Activated naive CD8-positive, alpha-beta T cell treated with anti-CD3 and anti-CD28 coated beads, Interleukin-2, amount 50 U/mL, for 24 hours (primary cell): ENCODE measurements around the gene EP300.
"Not testable (repeated sequence)": the region's sequence is repeated elsewhere in the genome, so short reads cannot be mapped to it uniquely, and the experiment has no call there.

Source experiments
- ATAC-seq: fragments of 150-1000 bp; cut with Tn5 transposase; one replicate; pipeline ENCODE4 v1.10.0; 2021
- DNase-seq: peaks from one replicate; pipeline ENCODE4 v3.0.0; 2021
- H3K27ac Mint-ChIP-seq: one replicate; pipeline ENCODE4 v1.8.0; 2021; ENCODE audit warnings: mild to moderate bottlenecking, mixed read lengths
- H3K27me3 Mint-ChIP-seq: one replicate; pipeline ENCODE4 v1.8.0; 2021; ENCODE audit warnings: mixed read lengths
- H3K36me3 Mint-ChIP-seq: one replicate; pipeline ENCODE4 v1.8.0; 2021; ENCODE audit warnings: low read depth, mixed read lengths
- H3K4me1 Mint-ChIP-seq: one replicate; pipeline ENCODE4 v1.8.0; 2021; ENCODE audit warnings: mixed read lengths
- H3K4me3 Mint-ChIP-seq: one replicate; pipeline ENCODE4 v1.8.0; 2021; ENCODE audit warnings: mild to moderate bottlenecking, moderate library complexity, mixed read lengths
- H3K9me3 Mint-ChIP-seq: one replicate; pipeline ENCODE4 v1.8.0; 2021; ENCODE audit warnings: mixed read lengths

Gene EP300

GRCh38 chr22:41092023-41092817 is at the start of gene EP300:
Gene EP300 (plus strand): TSS chr22:41092592. CDS start chr22:41093005, 413 bp downstream.
- Mint-ChIP-seq H3K4me1 (peaks cover 38% of the 10 kb centered on the region), H3K4me3 (peak within 1 kb of the TSS; percentile 93), H3K27me3 (no peaks in the 10 kb centered on the region), H3K27ac (peak within 1 kb of the TSS; percentile 99), H3K9me3 (no peaks in the 10 kb centered on the region), H3K36me3 (peaks cover 17% of the 10 kb centered on the region)
- peak; percentile 42 for ATAC-seq
- peak; percentile 81 for DNase-seq

- H3K9me3 Mint-ChIP-seq: no peaks in the 10 kb centered on the region
- H3K4me1 Mint-ChIP-seq: no peaks in the 10 kb centered on the region
- no peak overlapping the region for H3K4me3 Mint-ChIP-seq
- no peaks in the 10 kb centered on the region for H3K27me3 Mint-ChIP-seq
- no peak for DNase-seq
- no peak overlapping the region for H3K27ac Mint-ChIP-seq
- ATAC-seq: no peak
- H3K36me3 Mint-ChIP-seq: no peaks in the 10 kb centered on the region
Observed at GRCh38 chr22:41043722-41044121, 48.7 kb upstream of the EP300 start.

GRCh38 chr22:41045575-41045974 is 46.8 kb upstream of the EP300 start:
- DNase-seq, H3K36me3 Mint-ChIP-seq, ATAC-seq, H3K27me3 Mint-ChIP-seq, H3K27ac Mint-ChIP-seq, H3K4me1 Mint-ChIP-seq, H3K9me3 Mint-ChIP-seq, H3K4me3 Mint-ChIP-seq: not testable (repeated sequence)

DNA sequence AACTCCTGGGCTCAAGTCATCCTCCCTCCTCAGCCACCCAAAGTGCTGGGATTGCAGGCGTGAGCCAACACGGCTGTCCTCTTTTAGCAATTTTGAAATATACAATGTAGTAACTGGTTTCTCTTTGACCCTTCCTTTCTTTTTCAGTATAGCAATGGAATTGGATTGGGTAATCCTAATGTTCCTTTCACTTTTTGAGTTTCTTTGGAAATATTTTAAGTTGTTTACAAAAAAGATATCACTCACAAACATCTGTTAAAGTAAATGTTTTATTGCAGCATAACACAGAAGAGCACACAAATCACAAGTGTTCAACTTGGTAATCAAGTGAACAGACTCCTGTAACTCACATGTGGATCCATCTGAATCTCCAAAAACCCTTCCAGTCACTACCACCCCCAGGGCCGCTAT is 44.6 kb upstream of the EP300 start:
- H3K9me3 Mint-ChIP-seq: no peaks in the 10 kb centered on the region
- H3K27ac Mint-ChIP-seq: no peak overlapping the region
- no peaks in the 10 kb centered on the region for H3K4me1 Mint-ChIP-seq
- H3K4me3 Mint-ChIP-seq: no peak overlapping the region
- DNase-seq: no peak
- H3K36me3 Mint-ChIP-seq: no peaks in the 10 kb centered on the region
- no peaks in the 10 kb centered on the region for H3K27me3 Mint-ChIP-seq
- ATAC-seq: no peak

GRCh38 chr22:41048345-41048744 is 44.0 kb upstream of the EP300 start:
- not testable (repeated sequence) for H3K27ac Mint-ChIP-seq, H3K36me3 Mint-ChIP-seq, ATAC-seq, H3K4me3 Mint-ChIP-seq, DNase-seq, H3K27me3 Mint-ChIP-seq, H3K9me3 Mint-ChIP-seq, H3K4me1 Mint-ChIP-seq

GRCh38 chr22:41048791-41049717 is 43.3 kb upstream of the EP300 start:
- no peak for ATAC-seq
- no peak overlapping the region for H3K27ac Mint-ChIP-seq

GRCh38 chr22:41049795-41050194 is 42.6 kb upstream of the EP300 start:
- H3K36me3 Mint-ChIP-seq, H3K27me3 Mint-ChIP-seq, H3K4me1 Mint-ChIP-seq, ATAC-seq, H3K27ac Mint-ChIP-seq, DNase-seq, H3K4me3 Mint-ChIP-seq, H3K9me3 Mint-ChIP-seq: not testable (repeated sequence)

More at GRCh38 chr22:41048791-41049717, 43.3 kb upstream of the EP300 start:
- no peak overlapping the region for H3K4me3 Mint-ChIP-seq
- H3K36me3 Mint-ChIP-seq: no peaks in the 10 kb centered on the region
- H3K4me1 Mint-ChIP-seq: no peaks in the 10 kb centered on the region
- no peaks in the 10 kb centered on the region for H3K9me3 Mint-ChIP-seq
- DNase-seq: no peak
- no peaks in the 10 kb centered on the region for H3K27me3 Mint-ChIP-seq

- H3K27me3 Mint-ChIP-seq: no peaks in the 10 kb centered on the region
- DNase-seq (no peak), ATAC-seq (no peak)
- H3K27ac Mint-ChIP-seq: no peak overlapping the region
- H3K9me3 Mint-ChIP-seq: no peaks in the 10 kb centered on the region
- H3K4me1 Mint-ChIP-seq: no peaks in the 10 kb centered on the region
- no peak overlapping the region for H3K4me3 Mint-ChIP-seq
- H3K36me3 Mint-ChIP-seq: no peaks in the 10 kb centered on the region
Observed at GRCh38 chr22:41050883-41051282, 41.5 kb upstream of the EP300 start.

DNA sequence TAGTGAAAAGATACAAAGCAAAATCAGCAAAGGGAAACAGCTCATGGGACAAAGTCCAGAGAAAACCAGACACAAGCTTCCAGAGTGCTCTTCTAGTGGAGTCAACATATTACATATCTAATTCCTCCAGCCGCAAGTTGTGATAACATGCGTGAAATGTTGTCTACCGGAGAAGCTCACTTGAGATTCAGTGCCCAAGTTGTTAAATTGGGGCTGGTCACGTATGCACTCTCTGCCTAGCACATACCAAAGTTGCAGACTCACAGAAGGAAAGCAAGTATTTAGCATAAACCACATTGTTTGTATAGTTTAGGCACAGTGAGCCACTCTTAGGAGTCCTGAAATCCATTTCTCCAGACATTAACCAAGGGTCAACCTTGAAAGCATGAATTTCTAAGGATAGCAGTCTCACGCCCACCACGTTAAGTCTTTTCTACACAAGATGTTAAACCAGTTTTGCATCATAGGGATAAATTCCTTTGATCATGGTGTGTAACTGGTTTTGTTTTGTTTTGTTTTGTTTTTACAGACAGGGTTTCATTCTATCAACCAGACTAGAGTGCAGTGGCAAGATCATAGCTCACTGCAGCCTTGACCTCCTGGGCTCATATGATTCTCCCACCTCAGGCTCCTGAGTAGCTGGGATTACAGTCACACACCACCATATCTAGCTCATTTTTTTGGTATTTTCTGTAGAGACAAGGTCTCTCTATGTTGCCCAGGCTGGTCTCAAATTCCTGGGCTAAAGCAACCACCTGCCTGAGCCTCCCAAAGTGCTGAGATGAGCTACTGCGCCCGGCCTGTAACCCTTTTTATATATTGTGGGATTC is 39.5 kb upstream of the EP300 start:
- no peaks in the 10 kb centered on the region for H3K27me3 Mint-ChIP-seq
- DNase-seq (no peak), ATAC-seq (no peak)
- H3K36me3 Mint-ChIP-seq: no peaks in the 10 kb centered on the region
- H3K9me3 Mint-ChIP-seq: no peaks in the 10 kb centered on the region
- H3K4me1 Mint-ChIP-seq: no peaks in the 10 kb centered on the region
- no peak overlapping the region for H3K4me3 Mint-ChIP-seq
- no peak overlapping the region for H3K27ac Mint-ChIP-seq

DNA sequence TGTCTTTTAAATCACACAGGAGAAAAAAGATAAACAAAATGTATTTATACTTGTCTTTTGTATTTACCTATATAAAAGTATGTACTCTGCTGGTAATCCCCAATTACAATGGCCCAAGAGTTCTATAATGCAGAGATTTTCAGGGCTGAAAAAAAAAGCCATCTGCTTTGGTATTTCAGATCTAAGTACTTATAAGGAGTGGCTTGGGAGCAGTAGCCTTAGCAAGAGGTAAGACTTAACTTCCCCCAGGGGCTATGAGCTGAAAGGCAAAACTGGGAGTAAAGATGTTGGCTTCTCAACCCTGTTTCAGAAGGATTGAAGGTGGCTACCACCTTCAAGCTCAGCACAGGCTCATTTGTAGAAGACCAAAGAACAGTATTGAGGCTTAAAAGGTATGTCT is 35.3 kb upstream of the EP300 start:
- Mint-ChIP-seq H3K36me3 (no peaks in the 10 kb centered on the region), H3K27me3 (no peaks in the 10 kb centered on the region), H3K4me1 (no peaks in the 10 kb centered on the region), H3K27ac (no peak overlapping the region), H3K9me3 (no peaks in the 10 kb centered on the region), H3K4me3 (no peak overlapping the region)
- ATAC-seq (no peak), DNase-seq (no peak)

DNA sequence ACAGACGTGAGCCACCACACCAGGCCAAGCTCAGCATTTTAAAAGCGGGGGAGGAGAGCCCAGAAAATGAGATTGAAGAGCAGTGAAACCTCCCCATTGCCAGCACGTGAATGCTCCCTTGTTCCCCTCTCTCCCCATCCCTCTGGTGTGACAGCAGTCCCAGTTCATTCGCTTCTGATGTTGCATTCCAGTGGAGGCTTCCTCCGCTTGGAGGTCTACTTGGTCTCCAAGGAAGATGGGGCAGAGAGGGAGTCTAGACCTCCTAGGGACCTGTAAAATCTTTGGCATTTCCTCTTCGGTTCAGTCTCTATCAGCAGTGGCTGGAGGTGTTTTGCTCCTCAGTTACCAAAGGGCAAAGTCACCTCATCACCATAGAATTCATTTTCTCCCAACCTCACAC is 30.2 kb upstream of the EP300 start:
- DNase-seq (no peak), ATAC-seq (no peak)
- no peak overlapping the region for H3K27ac Mint-ChIP-seq
- H3K4me3 Mint-ChIP-seq: no peak overlapping the region
- H3K9me3 Mint-ChIP-seq: no peaks in the 10 kb centered on the region
- H3K27me3 Mint-ChIP-seq: no peaks in the 10 kb centered on the region
- no peaks in the 10 kb centered on the region for H3K36me3 Mint-ChIP-seq
- H3K4me1 Mint-ChIP-seq: no peaks in the 10 kb centered on the region

- H3K27ac Mint-ChIP-seq, H3K36me3 Mint-ChIP-seq, ATAC-seq, DNase-seq, H3K4me3 Mint-ChIP-seq, H3K9me3 Mint-ChIP-seq, H3K27me3 Mint-ChIP-seq, H3K4me1 Mint-ChIP-seq: not testable (repeated sequence)
Observed at GRCh38 chr22:41064326-41064725, 28.1 kb upstream of the EP300 start.

DNA sequence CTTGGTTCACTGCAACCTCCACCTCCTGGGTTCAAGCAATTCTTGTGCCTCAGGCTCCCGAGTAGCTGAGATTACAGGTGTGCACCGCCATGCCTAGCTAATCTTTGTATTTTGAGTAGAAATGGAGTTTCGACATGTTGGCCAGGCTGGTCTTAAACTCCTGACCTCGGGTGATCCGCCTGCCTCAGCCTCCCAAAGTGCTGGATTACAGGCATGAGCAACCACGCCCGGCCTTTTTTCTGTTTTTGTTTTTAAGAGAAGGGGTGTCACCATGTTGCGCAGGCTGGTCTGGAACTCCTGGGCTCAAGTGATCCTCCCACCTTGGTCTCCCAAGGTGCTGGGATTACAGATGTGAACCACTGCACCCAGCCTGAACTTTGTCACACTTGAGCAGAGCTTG is 26.1 kb upstream of the EP300 start:
- not testable (repeated sequence) for DNase-seq, ATAC-seq, H3K27me3 Mint-ChIP-seq, H3K4me1 Mint-ChIP-seq, H3K9me3 Mint-ChIP-seq, H3K36me3 Mint-ChIP-seq, H3K27ac Mint-ChIP-seq, H3K4me3 Mint-ChIP-seq

DNA sequence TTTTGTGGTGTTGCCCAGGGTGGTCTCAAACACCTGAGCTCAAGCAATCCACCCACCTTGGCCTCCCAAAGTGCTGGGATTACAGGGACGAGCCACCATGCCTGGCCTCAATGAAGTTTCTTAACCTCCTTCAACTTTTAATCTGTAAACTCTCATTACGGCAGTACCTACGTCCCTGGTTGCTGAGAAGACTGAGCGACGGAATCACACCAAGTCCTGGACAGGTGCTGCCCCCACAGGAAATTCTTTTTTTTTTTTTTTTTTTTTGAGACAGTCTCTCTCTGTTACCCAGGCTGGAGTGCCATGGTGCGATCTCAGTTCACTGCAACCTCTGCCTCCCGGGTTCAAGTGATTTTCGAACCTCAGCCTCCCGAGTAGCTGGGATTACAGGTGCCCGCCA is 24.4 kb upstream of the EP300 start:
- not testable (repeated sequence) for ATAC-seq, H3K9me3 Mint-ChIP-seq, H3K27me3 Mint-ChIP-seq, H3K4me1 Mint-ChIP-seq, DNase-seq, H3K36me3 Mint-ChIP-seq, H3K4me3 Mint-ChIP-seq
- peak overlapping the region; percentile 66 for H3K27ac Mint-ChIP-seq
